Stimulated activated CD8-positive, alpha-beta memory T cell treated with anti-CD3 and anti-CD28 coated beads, Interleukin-12 subunit alpha, Interleukin-12 subunit beta, amount 100 ng/mL, for 24 hours (primary cell): Measurements from ENCODE around the gene CREB5.

Experiments
- DNase-seq: peaks from one replicate; pipeline ENCODE4 v3.0.0-alpha.2; 2020; ENCODE audit errors: extremely low read depth

CREB5 gene

DNA sequence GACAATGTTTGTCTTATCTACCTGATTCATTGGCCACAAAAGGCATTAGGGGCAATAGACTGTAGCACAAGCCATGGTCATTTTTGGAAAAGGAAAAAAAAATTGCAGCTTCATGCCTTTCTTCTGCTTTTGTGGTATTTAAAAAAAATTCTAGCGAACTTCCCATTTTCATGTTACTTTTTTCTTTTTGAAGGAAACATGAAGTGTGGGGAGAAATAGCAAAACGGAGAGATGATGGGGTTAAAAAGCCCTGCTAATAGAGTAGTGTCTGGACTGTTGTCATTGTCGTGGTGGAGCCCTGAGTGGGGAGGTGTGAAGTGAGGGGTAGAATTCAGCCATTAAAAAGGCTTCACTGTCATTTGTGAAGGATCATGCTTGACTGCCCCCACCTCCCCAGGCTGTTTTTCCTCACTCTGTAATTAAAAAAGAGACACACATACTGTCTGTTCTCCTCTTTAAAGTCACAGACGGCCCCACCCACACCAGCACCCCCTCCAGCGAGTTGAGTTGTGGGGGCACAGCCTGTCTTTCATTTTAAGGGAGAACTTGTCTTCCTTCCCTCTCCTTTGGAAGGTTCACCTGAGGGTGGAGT is 272.4 kb downstream of the CREB5 start:
- no peak for DNase-seq

DNA sequence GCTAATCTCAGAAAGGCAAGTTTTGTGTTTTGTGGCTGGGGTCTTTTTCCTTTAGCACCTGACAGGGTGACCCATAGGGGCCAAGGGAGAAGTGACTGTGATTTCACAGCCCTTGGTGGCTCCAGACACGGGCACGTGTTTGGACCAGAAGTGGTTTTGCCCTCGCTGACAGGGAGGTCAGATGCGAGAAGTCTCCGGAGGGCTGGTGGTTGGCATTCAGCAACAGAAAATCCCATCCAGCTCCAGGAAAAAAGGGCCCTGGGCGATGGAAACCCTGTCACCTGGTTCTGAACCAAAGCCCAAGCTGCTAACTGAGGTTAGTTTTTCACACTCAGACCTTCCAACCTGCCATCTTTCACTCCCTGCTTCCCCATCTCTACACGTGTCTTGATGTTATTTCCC is 272.9 kb downstream of the CREB5 start:
- no peak for DNase-seq

DNA sequence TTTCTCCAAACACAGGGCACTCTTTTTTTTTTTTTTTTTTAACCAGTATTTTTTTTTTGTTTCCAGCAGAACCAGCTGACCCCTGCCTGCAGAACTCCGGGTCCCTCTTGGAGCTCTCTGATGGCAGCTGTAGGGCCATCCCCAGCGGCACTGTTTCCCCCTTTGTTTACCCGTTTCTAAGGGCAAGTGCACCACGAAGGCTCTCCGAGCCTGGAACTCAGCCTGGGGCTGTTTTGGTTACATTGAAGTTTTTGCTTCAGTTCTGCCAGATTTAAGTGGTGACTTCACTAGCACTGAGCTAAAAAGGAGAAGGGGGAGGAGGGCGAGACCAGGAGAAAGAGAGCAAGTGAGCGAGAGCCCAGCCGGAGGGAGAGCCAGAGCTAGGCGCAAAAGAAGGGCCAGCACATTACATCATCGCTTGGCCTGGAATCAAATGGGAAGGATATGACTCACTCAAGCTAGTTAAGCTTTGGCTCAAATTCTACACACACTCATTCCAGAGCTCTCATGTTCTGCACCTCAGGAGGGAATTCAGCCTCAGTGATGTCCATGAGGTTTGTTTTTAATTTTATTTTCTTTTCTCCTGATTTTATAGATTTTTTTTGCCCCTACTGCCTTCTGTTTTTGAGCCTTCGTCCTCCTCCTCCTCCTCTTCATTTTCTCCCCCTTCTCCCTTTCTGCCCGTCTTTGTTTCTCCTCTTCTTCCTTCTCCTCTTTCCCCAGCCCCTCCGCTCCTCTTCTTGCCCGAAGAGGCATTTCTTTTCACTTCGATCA is 273.5 kb downstream of the CREB5 start:
- DNase-seq: no peak

DNA sequence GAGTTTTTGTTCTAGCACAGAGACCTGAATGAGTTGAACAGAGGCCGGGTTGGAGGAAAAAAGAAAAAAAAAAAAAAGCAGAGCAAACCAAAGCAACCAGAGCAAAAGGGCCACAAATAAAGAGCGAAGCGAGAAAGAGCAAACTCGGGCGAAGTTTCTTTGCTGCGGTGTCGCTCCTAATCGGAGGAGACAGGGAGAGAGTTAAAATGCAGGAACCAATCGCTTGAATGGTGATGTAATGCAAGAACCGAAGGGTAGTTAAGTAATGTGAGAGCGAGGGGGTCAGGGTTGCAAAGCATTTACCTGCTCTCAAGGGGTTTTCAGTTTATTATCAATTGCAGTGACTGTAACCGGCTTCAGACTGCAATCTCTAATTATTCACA is 274.1 kb downstream of the CREB5 start:
- DNase-seq: no peak

DNA sequence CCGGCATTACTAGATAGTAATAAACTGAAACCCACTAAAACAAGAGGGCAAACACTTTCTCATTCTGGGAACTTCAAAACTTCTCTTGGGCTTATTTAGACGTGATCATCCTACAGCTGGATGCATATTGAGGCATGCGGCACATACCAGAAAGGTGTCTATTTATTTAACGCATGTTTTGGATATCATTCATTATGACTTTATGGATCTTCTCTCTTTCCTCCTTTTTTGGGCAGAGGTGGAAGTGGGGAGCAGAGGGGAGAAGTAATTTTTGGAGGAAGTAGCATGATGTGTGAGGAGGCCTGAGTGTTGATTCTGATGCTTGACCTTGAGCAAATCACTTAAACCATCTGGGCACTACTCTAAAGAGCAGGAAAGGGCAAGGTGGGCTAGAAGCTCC is 275.2 kb downstream of the CREB5 start:
- no peak for DNase-seq

DNA sequence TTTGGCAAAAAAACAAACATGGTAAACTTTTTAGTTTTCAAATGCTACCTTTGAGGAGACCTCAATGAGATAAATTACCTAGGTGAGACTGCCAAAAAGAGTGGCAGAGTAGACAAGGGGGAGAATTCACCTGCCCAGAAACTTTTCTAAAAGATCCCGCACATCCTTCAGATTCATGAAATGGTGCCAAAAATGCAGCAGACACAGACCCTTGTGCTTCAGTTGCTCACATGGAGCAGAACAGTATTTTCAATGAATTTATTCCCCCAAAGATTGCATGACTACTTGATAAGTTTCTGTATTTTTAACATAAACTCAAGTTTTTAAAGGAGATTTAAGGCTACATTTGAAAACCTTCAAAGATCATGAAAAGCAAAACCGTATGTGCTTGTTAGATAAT is 275.9 kb downstream of the CREB5 start:
- no peak for DNase-seq

DNA sequence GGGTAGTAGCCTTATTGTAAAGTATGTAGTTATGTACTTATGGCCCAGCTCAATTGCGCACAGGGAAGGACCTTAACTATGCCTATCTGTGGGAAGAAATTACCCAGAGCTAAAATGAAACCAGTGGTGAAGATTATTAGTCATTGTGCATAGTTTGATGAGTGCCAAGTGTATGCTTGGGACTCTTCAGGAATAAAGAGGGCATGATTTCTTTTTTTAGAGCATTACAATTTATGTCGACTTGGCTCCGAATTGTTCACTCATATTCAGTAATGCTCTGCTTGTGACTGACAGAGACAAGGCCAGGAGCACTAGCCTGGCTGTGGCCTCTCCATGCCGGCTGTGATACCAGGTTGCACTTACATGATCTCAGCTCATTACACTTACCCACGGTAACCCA is 276.3 kb downstream of the CREB5 start:
- DNase-seq: no peak

DNA sequence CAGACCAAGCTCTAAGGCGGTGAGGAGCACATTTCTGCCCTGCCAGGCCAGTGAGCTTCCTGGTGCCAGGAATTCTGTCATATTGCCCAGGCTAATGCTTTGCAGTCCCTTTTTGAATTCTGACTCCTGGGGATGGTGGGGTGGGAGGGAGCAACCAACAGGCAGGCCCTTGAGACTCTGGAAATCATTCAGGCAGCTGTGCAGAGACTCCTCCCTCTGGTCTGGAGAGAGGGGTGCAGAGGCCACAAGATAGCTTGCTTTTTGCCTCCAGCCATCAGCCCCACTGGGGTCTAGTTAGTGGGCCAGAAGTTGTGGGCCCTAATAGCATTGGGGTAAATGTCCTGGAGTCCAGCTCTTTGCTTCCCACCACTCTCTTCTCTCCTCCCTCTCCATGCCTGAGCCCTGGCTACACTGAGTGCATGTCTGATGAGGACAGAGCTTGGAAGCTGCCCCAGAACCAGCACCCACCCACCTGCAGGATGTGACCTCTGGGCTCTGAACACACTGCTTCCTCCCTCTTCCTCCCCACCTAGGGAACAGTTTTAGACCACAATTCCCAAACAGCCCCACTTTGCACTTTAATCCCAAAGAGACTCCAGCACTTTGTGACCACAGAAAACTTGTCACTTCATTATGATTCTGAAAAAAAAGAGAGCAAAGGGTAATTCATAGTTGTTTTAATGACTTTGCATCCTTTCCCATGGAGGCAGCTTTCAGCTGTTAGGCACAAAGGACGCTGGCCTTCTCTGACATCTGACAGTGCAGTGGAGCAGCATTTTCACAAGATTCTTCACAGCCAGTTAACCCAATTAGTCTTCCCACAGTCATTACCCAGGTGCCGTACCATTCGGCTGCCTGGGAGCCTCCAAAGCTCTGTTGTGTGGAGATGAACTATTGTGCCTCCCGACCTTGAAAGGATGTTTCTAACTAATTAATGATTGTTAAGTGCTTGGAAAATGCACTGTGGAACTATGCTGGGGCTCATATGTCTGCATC is 283.3 kb downstream of the CREB5 start:
- DNase-seq: no peak

DNA sequence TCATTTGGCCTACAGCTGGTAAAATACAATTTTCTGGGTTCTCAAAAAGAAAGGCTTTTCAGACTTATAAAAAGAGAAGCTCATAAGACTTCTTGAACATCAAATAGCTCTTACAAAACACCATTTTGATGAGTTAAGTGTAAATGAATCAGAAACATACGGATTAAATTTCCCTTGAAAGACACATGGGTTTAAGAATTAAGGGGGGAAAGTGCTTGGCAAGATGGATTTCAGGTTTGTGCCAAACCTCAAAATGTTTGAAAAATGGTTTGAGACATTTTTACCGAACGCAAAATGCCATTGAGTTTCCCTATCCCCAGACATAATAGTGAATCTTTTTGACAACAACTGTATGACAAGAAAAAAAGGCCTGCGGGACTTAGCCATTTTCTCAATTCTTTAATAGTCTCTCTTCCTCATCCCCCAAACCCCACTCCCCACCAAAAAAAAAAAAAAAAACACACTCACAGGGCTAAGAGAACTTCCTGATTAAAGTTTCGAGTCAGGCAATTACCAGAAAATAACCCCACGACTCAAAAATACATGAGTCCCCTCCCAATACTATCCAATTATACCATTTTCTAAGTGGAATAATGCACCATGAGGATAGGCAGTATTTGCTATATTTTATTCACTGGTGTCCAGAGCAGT is 285.7 kb downstream of the CREB5 start:
- DNase-seq: no peak

DNA sequence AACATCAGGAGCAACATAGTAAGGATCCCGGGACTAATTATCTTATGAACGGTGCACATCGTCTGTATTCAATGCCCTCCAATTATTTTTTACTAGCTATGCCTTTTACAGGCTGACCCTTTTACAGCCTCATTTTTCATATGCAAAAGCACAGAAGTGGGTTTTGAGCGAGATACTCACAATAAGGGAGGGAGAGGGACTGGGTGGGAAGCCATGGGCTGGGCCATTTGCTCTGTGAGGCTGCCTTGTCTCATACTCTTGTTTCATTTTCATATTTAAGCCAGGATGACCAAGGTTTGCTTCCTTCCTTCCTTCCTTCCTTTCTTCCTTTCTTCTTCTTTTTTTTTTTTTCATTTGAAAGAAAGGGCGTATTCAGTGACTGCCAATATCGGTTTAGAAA is 286.5 kb downstream of the CREB5 start:
- no peak for DNase-seq

DNA sequence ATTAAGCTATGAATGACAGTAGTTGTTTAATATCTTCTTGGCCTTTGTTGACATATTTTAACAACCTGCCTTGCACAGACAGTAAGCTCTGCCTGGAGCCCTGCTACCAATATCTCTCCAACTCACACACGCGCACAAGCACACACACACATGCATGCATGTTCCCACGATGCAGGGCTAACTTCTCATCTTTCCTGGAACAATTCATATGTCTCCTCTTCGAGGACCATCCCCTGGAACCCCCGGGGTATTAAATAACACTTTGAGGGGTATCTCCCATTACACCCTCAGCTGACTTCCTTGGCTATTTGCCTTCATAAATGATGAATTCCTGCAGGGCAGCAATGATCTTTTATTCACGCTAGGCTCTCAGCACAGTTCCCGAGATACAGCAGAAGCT is 287.8 kb downstream of the CREB5 start:
- no peak for DNase-seq

DNA sequence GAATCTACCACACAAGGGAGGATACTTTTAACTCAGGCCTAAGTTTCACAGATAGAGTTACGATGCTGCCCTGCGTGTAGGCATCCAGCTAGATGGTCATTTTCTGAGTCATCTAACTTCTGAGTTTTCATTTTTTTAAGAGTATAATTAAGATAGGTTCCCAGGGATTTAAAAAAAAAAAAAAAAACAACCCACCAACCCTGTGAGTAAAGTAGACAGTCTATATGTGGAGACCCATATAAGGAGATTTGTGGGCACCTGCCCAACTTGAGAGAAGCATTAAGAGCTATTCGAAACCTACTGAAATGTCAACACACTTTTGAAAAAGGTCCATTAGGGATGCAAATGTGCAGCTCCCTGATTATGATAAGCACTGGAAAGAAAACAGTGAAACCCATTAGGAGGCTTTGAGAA is 288.5 kb downstream of the CREB5 start:
- no peak for DNase-seq

DNA sequence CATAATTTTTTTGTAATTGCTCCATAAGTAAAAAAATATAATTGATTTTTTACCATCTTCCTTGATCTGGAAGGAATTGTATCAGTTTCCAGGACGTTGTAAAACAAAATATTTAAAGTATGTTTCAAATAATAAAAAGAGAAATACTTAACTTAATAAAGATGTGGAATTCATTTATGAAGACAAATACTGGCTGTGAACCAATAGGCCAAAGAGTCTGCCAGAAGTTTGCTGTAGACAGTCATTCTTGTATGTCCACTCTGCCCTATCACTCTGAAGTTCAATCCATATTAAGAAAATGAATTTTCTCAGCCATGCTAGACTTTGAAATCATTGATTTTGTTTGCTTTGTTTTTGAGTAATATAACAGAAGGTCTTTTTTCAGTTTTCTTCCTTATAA is 289.4 kb downstream of the CREB5 start:
- no peak for DNase-seq

DNA sequence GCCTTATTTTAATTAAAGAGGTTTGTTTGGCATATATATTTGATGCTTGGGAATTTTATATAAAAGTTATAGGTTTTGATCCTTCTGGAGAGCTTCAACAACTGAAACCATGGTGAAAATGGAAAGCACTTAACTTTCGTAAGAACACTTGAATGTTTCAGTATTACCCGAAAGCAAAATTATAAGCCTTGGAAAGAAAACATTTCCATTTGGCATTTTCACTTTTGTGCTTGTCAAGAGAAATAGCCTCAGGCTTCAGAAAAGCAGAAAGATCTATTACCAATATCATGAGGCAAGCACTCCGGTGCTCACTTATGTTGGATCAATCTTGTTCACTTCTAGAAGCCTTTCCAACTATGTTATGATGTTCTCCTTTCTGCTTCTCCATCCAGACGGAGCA is 289.9 kb downstream of the CREB5 start:
- no peak for DNase-seq

DNA sequence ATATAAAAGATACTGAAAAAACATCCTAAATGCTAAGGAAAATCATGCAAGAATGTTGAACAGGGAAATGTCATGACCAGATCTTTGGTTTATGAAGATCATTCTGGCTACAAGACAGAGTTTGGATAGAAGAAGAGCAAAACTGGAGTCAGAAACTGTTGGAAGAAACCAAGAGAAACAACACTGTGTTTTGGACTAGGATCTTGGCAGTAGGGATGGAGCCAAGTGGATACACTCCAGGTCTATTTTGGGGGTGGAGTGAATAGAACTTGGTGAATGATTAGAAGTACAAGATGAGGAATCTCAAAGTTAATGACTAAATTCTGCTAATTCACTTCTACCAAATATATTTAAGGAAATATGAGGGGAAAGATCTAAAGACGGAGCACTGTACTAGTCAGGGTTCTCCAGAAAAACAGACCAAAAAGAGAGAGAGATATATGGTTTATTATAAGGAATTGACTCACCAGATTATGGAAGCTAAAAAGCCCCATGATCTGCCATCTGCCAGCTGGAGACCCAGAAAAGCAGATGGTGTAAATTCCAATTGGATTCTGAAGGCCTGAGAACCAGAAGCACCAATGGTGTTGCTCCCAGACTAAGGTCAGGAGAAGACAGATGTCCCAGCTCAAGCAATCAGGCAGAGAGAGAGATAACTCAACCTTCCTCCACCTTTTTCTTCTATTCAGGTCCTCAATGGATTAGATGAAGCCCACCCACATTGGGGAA is 290.9 kb downstream of the CREB5 start:
- no peak for DNase-seq

DNA sequence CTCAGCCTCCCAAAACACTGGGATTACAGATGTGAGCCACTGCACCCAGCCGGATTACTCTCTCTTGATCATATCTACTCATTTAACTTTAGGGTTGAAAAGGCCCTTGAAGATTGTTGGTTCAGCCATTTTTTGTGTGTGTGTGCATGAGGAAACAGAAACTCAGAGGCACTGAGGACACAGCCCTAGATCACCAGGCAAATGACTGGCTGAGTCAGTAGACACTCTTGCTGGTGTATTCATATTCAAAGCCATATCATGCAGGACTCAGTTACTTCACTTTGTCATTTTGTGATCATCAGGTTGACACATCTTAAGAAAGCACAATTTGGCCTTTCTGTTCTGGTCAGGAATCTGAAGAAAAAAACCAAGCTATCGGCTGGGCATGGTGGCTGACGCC is 292.4 kb downstream of the CREB5 start:
- no peak for DNase-seq

DNA sequence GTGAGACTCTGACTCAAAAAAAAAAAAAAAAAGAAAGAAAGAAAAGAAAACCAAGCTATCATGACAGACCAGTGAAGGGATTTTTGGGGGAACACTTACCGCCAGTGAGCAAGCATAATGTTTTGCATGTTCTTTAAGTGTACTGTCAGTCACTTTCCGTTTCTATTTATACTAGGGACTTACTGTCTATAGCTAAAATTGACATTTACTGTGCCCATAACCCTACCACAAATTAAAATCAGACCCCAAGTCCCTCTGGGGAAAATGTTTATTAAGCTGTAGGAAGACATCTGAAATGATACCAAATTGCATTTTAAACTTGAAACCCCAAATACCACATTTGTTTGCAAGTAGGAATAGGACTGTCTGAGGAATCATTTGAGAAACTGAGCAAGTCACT is 293.0 kb downstream of the CREB5 start:
- DNase-seq: no peak

DNA sequence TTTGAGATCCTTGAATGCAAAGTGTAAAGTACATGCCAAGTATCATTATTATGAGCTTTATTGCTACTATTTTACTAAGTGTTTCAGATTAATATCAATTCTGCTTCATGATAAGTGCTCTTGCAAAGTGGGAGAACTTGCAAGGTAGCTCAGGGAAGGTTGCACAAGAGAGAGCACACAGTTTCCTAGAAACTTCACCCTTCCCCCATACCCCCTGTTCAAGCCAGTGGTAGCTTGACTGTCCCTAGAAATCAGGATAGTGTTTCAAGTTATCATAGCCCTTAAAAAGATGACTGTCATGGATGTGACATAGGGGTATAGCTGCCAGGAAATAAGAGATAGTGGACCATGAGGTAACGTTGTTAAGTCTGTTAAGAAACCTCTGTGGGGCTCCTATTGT is 294.3 kb downstream of the CREB5 start:
- no peak for DNase-seq

DNA sequence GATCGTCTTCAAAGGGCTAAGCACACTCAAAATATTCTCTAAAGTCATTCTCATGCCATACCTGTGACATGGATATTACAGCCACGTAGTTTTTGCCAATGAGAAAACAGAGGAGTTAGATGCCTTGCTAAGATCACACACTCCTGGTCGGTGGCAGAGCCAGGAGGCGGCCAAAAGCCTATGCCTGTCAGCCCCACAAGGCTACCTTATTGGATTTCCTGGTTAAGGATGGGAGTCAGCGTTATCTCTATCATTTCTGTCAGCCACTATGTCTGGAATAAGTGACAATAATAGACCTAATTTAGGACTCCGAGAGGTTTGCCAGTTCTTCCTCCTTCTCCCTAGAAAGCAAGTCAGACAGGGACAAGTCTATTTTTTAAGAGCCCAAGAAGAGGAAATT is 295.0 kb downstream of the CREB5 start:
- DNase-seq: no peak

DNA sequence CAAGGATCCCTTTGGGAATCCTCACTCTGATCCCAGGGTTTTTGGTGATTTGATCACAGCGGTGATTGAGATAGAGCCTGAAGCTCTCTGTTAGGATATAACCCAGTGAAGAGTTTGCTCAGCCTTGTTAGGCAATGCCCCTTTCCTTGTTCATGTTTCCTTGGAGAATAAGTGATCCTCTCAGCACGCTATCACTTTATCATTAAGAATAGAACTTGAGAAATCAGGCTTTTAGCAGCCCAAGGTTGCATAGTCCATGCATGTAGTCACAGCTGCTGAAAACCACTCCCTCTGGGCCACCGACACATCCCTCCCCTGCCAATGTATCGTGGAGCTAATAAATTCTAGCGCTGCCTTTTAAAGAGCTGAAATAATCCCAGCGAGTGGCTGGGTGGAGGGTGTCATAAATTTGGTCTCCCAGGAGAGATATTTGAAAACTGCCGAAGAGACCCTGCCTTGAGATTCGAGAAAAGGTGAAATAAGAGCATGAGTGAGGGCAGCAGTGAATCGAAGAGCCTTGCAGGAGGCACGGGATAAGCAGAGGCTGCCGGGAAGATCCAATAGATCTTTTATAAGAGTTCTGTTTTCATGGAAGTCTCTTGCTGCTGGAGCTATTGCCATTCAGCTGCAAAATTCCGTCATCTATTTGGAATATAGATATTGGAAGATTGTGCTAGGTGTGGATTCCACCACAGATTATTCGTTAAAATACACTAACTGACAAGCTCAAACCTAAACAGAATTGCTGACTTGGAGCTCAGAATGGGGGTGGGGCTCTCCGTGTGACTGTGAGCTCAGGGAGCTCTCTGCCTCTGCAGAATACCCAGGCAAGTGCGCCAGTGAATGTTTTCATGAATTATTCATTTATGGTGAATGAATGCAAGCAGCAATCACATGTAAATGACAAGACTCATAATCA is 296.0 kb downstream of the CREB5 start:
- no peak for DNase-seq
